Kidney (tissue), 14 donors: ENCODE data around the gene PLEKHO1. TPM values are rescaled to one million over a fixed set of nuclear protein-coding genes. Genes with fewer than 3 reads are reported as not detected.

Experiments used
- DNase-seq, 5 donors: peaks; one replicate each; pipeline ENCODE4 v3.0.0-alpha.2; 2013 to 2020
- FAIRE-seq: peaks from 2 replicates; lab custom pipeline; 2012; peaks lifted over from hg19 to GRCh38; lab: Jason Lieb, UNC
- H3K27ac ChIP-seq, 2 donors: one replicate each; pipeline ENCODE4 v1.7.0; 2013; ENCODE audit warnings: low read depth in 2 of 2, low read length in 2 of 2, inconsistent platforms in 1 of 2
- H3K27me3 ChIP-seq: one replicate; pipeline ENCODE4 v1.7.1; 2013; ENCODE audit warnings: low read length, inconsistent platforms; ENCODE audit not compliant: control insufficient read depth, insufficient read depth
- H3K36me3 ChIP-seq, 3 donors: one replicate each; pipeline versions ENCODE4 v1.7.0 to v1.7.1; 2013; ENCODE audit warnings: low read length in 3 of 3, control low read depth in 1 of 3, inconsistent platforms in 1 of 3; ENCODE audit not compliant: insufficient read depth in 3 of 3, control insufficient read depth in 2 of 3
- H3K4me1 ChIP-seq, 3 donors: one replicate each; pipeline versions ENCODE4 v1.7.0 to v1.7.1; 2013; ENCODE audit warnings: low read length in 3 of 3, inconsistent platforms in 1 of 3, low read depth in 1 of 3; ENCODE audit not compliant: control insufficient read depth in 2 of 3, insufficient read depth in 2 of 3
- H3K4me3 ChIP-seq, 3 donors: one replicate each; pipeline versions ENCODE4 v1.7.0 to v1.8.1; 2013; ENCODE audit warnings: low read length in 3 of 3, control low read depth in 1 of 3, inconsistent platforms in 1 of 3
- H3K9ac ChIP-seq, 3 donors: one replicate each; pipeline versions ENCODE4 v1.7.0 to v1.7.1; 2013; ENCODE audit warnings: low read length in 3 of 3, control low read depth in 1 of 3, inconsistent platforms in 1 of 3
- H3K9me3 ChIP-seq, 3 donors: one replicate each; pipeline versions ENCODE4 v1.7.0 to v1.7.1; 2013; ENCODE audit warnings: low read length in 3 of 3, control low read depth in 1 of 3, inconsistent platforms in 1 of 3; ENCODE audit not compliant: control insufficient read depth in 2 of 3, insufficient read depth in 1 of 3
- CTCF ChIP-seq: IDR thresholded peaks from 3 replicates; pipeline ENCODE4 v1.5.1; 2012; ENCODE audit warnings: mild to moderate bottlenecking, moderate library complexity, borderline replicate concordance; ENCODE audit not compliant: insufficient read depth; ENCODE audit errors: extremely low read depth
- intact Hi-C: fragments of 100-400 bp; cut with DNase I; formaldehyde crosslinking; loops from one replicate; pipeline ENCODE4 v1.11.1; 2022
- polyA plus RNA-seq: library from polyadenylated mRNA; stranded (reverse); fragments of 350-450 nt; fragmentation: Illumina TruSeq; extraction: RNeasy Lipid Tissue Mini Kit (QIAGEN cat#74804); gene quantifications from one replicate; pipeline ENCODE4 v1.2.3, GENCODE V29; 2014; ENCODE audit warnings: low read depth, low replicate concordance; ENCODE audit not compliant: insufficient read depth
- total RNA-seq: library from RNA; stranded (reverse); fragmentation: NEBNext Ultra II Directional; extraction: Animal tissue kit (Norgen Biotek cat#: 25700); gene quantifications from one replicate; pipeline ENCODE4 v1.2.1, GENCODE V29; 2021
- donor health status: control.
- donor health status: control.
- donor health status: control.
- donor health status: control.
- donor health status: control.
- donor health status: DM: yes; HTN: yes; CAD: no.
- donor health status: Normal renal cell carcinoma (clear cell type).

Gene PLEKHO1
- total and polyA plus RNA-seq, 2 donors from 2014 or later: 28.0 to 32.7 TPM

GRCh38 chr1:150106341-150106740 is 43.4 kb upstream of the PLEKHO1 start:
- Histone ChIP-seq H3K36me3 (no peaks in the 10 kb centered on the region), H3K4me1 (no peaks in the 10 kb centered on the region), H3K27me3 (no peaks in the 10 kb centered on the region), H3K9ac (no peak overlapping the region), H3K9me3 (no peaks in the 10 kb centered on the region), H3K27ac (no peak overlapping the region), H3K4me3 (no peak overlapping the region)
- intact Hi-C loops: no loop called here
- DNase-seq (no peak), FAIRE-seq (no peak)
- TF ChIP-seq CTCF: no peak

GRCh38 chr1:150109586-150109985 is 40.1 kb upstream of the PLEKHO1 start:
- Histone ChIP-seq H3K27me3 (no peaks in the 10 kb centered on the region), H3K27ac (no peak overlapping the region), H3K4me1 (no peaks in the 10 kb centered on the region), H3K9me3 (no peaks in the 10 kb centered on the region), H3K4me3 (no peak overlapping the region), H3K36me3 (no peaks in the 10 kb centered on the region), H3K9ac (no peak overlapping the region)
- FAIRE-seq (no peak), DNase-seq (peak in 1 of 5 donors; percentile 4)
- no peak for TF ChIP-seq CTCF
- intact Hi-C loops: no loop called here

- FAIRE-seq (no peak), DNase-seq (no peak)
- TF ChIP-seq CTCF: no peak
- H3K4me1 ChIP-seq: no peaks in the 10 kb centered on the region
- peak overlapping the region in 1 of 2 donors; percentile 2 for H3K27ac ChIP-seq
- H3K9ac ChIP-seq: no peak overlapping the region
- H3K4me3 ChIP-seq: no peak overlapping the region
- intact Hi-C loops: no loop called here
- peaks cover 0 to 4% (median 0%) of the 10 kb centered on the region in 3 donors for H3K9me3 ChIP-seq
- H3K27me3 ChIP-seq: no peaks in the 10 kb centered on the region
- no peaks in the 10 kb centered on the region for H3K36me3 ChIP-seq
Observed at GRCh38 chr1:150110116-150110515, 39.6 kb upstream of the PLEKHO1 start.

GRCh38 chr1:150111670-150112069 is 38.0 kb upstream of the PLEKHO1 start:
- Histone ChIP-seq H3K36me3 (no peaks in the 10 kb centered on the region), H3K4me3 (no peak overlapping the region)
- FAIRE-seq: no peak

More at GRCh38 chr1:150111670-150112069, 38.0 kb upstream of the PLEKHO1 start:
- peaks cover 0 to 7% (median 3%) of the 10 kb centered on the region in 3 donors for H3K9me3 ChIP-seq
- H3K27me3 ChIP-seq: no peaks in the 10 kb centered on the region
- TF ChIP-seq CTCF: no peak
- H3K4me1 ChIP-seq: no peaks in the 10 kb centered on the region
- no peak overlapping the region for H3K27ac ChIP-seq
- intact Hi-C loops: no loop called here
- DNase-seq: no peak
- no peak overlapping the region for H3K9ac ChIP-seq
